ENCODE data around the gene VSTM2L. TPM values are rescaled to one million over a fixed set of nuclear protein-coding genes. Genes with fewer than 3 reads are reported as not detected.
A peak's percentile ranks its signal among the peaks of the same experiment; 100 is the strongest.

VSTM2L gene
- total and polyA plus RNA-seq, 2 donors (not counting 1 experiment from before 2014, with no cell fraction given) = 0.66 to 1.7 TPM

DNA sequence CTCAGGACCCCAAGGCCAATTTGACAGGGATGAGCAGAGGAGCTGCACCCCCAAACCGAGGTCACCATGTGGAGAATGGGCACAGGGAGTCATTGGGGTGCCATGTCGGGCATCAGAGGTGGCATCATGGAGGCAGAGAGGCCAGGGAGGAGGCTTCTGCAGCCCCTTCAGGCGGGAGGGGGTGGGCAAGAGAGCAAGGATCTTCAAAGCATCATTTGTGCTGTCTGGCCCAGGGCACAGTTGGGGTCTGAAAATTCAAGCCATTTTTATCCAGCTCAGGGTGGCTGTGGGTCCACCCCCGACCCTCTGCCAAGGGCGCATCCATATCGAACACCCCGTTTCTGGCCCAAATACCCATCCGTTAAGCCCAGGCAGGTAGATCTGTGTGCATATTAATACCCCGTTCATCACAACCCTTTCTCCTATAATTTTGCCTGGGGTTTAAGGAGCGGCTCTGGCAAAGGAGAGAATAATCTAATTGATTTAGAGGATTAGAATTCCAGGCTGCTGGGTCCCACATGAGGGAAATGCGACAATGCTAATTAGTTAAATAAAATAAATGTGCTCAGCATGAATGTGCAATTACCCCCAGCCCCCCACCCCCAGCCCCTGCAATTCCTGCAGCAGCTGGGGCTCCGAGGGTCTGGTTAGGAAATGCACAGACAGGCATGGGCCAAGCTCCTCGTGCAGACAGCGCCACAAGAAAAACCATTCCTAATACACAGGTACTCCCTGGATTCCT is 31.9 kb downstream of the VSTM2L start:
- Histone ChIP-seq H3K9ac (ENCODE audit: insufficient read depth, low read length) (no peak overlapping the region), H3K4me2 (ENCODE audit: extremely low read depth, insufficient read depth, low read length) (no peak overlapping the region), H3K79me2 (ENCODE audit: control insufficient read depth, insufficient read depth, low read length) (no peaks in the 10 kb centered on the region), H3K27me3 (ENCODE audit: control insufficient read depth, insufficient read depth, low read length) (peaks cover 21% of the 10 kb centered on the region), H3K27ac (ENCODE audit: insufficient read depth, low read length) (no peak overlapping the region), H3K4me3 (replicated peaks in 1 of 4; ENCODE audit: control extremely low read depth in 1 of 4, insufficient read depth in 1 of 4, low read depth in 3 of 4, low read length in 4 of 4) (no peak overlapping the region), H3K9me3 (ENCODE audit: control insufficient read depth, insufficient read depth, low read depth, low read length) (no peaks in the 10 kb centered on the region), H3K4me1 (ENCODE audit: control insufficient read depth, extremely low read depth, insufficient read depth, low read length) (no peaks in the 10 kb centered on the region), H4K20me1 (ENCODE audit: control insufficient read depth, extremely low read depth, insufficient read depth, low read length) (no peaks in the 10 kb centered on the region), H2AFZ (ENCODE audit: low read length) (no peak overlapping the region), H3K36me3 (ENCODE audit: control insufficient read depth, insufficient read depth, low read length) (no peaks in the 10 kb centered on the region)
- no peak for DNase-seq (ENCODE audit: low read depth in 2 of 2)
- TF ChIP-seq CTCF (conservative IDR thresholded peaks at IDR 0.05 in 1 of 2, IDR thresholded peaks at IDR 0.05 in 1 of 2; ENCODE audit: low read depth in 1 of 2, low read length in 2 of 2) = no peak

DNA sequence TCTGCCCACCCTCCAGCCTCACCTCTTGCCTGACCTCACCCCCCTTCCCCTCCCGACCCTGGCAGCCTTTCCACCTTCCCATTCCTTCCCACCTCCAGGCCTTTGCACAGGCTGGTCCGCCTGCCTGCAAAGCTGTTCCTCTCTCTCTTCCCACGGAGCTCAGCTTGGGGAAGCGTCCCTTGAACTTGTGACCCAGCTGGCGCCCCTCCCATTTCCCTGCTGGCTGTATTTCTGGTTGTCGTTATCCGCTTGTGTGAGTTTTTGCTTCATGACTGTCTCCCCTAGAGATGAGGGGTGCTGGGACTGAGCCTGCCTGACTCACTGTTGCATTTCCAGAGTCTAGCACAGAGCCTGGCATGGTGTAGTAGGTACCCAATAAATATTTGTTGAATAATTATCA is 32.5 kb downstream of the VSTM2L start:
- no peak for TF ChIP-seq EZH2 (IDR thresholded peaks at IDR 0.05; ENCODE audit: low read length, missing control alignments)
- TF ChIP-seq CTCF (conservative IDR thresholded peaks at IDR 0.05 in 1 of 2, IDR thresholded peaks at IDR 0.05 in 1 of 2; ENCODE audit: low read depth in 1 of 2, low read length in 2 of 2) = no peak
- Histone ChIP-seq H3K9ac (ENCODE audit: insufficient read depth, low read length) (no peak overlapping the region), H3K27me3 (ENCODE audit: control insufficient read depth, insufficient read depth, low read length) (peaks cover 16% of the 10 kb centered on the region), H3K4me2 (ENCODE audit: extremely low read depth, insufficient read depth, low read length) (no peak overlapping the region), H3K36me3 (ENCODE audit: control insufficient read depth, insufficient read depth, low read length) (no peaks in the 10 kb centered on the region), H3K4me1 (ENCODE audit: control insufficient read depth, extremely low read depth, insufficient read depth, low read length) (no peaks in the 10 kb centered on the region), H3K9me3 (ENCODE audit: control insufficient read depth, insufficient read depth, low read depth, low read length) (no peaks in the 10 kb centered on the region), H3K27ac (ENCODE audit: insufficient read depth, low read length) (no peak overlapping the region), H3K4me3 (replicated peaks in 1 of 4; ENCODE audit: control extremely low read depth in 1 of 4, insufficient read depth in 1 of 4, low read depth in 3 of 4, low read length in 4 of 4) (no peak overlapping the region), H2AFZ (ENCODE audit: low read length) (no peak overlapping the region), H3K79me2 (ENCODE audit: control insufficient read depth, insufficient read depth, low read length) (no peaks in the 10 kb centered on the region), H4K20me1 (ENCODE audit: control insufficient read depth, extremely low read depth, insufficient read depth, low read length) (no peaks in the 10 kb centered on the region)
- peak; percentile 5 to 6 for DNase-seq (ENCODE audit: low read depth in 2 of 2)

DNA sequence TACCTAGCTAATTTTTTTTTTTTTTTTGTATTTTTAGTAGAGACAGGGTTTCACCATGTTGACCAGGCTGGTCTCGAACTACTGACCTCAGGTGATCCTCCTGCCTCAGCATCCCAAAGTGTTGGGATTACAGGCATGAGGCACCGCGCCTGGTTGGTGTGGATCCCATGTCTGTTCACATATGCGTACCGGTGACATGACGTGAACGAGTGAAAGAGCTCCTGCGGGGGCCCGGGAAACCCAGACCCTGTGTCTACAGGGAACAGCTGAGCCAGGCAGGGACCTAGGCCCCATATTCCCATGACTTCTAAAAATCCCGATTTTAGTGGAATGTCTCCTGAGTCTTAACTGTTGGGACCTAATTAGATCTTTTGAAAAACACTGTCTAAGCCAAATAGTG is 33.1 kb downstream of the VSTM2L start:
- TF ChIP-seq CTCF (conservative IDR thresholded peaks at IDR 0.05 in 1 of 2, IDR thresholded peaks at IDR 0.05 in 1 of 2; ENCODE audit: low read depth in 1 of 2, low read length in 2 of 2) (no peak), EZH2 (IDR thresholded peaks at IDR 0.05; ENCODE audit: low read length, missing control alignments) (no peak)
- Histone ChIP-seq H3K36me3 (ENCODE audit: control insufficient read depth, insufficient read depth, low read length) (no peaks in the 10 kb centered on the region), H3K79me2 (ENCODE audit: control insufficient read depth, insufficient read depth, low read length) (no peaks in the 10 kb centered on the region), H3K4me1 (ENCODE audit: control insufficient read depth, extremely low read depth, insufficient read depth, low read length) (no peaks in the 10 kb centered on the region), H4K20me1 (ENCODE audit: control insufficient read depth, extremely low read depth, insufficient read depth, low read length) (no peaks in the 10 kb centered on the region), H3K9me3 (ENCODE audit: control insufficient read depth, insufficient read depth, low read depth, low read length) (no peaks in the 10 kb centered on the region), H3K27me3 (ENCODE audit: control insufficient read depth, insufficient read depth, low read length) (peaks cover 12% of the 10 kb centered on the region), H3K4me2 (ENCODE audit: extremely low read depth, insufficient read depth, low read length) (no peak overlapping the region), H3K27ac (ENCODE audit: insufficient read depth, low read length) (no peak overlapping the region), H3K9ac (ENCODE audit: insufficient read depth, low read length) (no peak overlapping the region), H3K4me3 (replicated peaks in 1 of 4; ENCODE audit: control extremely low read depth in 1 of 4, insufficient read depth in 1 of 4, low read depth in 3 of 4, low read length in 4 of 4) (no peak overlapping the region), H2AFZ (ENCODE audit: low read length) (no peak overlapping the region)
- no peak for DNase-seq (ENCODE audit: low read depth in 2 of 2)

Measured in fibroblast of lung (primary cell).